Panc1 (cell line): ENCODE results near the gene TMEM179B. TPM values are rescaled to one million over a fixed set of nuclear protein-coding genes. Genes with fewer than 3 reads are reported as not detected.

ENCODE experiments used
- ATAC-seq: fragments of 200-7000 bp; cut with Tn5 transposase; 2 replicates; pipeline ENCODE4 v1.9.1; 2020; ENCODE audit warnings: mild to moderate bottlenecking, moderate library complexity
- BruUV-seq: library from RNA; stranded (reverse); fragments of 400-500 nt; replicated peaks from 2 replicates; lab custom pipeline; 2021; lab: Mats Ljungman, UMichigan
- CTCF ChIA-PET: fragments of 300-600 bp; sonication (Branson Sonifier 250); formaldehyde crosslinking; loops from one replicate; lab custom pipeline; 2022; ENCODE audit warnings: antibody characterized with exemption; lab: Charles Lee
- POLR2A ChIA-PET: fragments of 300-600 bp; sonication (Branson Sonifier 250); formaldehyde crosslinking; loops from one replicate; lab custom pipeline; 2022; ENCODE audit warnings: antibody characterized with exemption; lab: Charles Lee
- DNase-seq: peaks from one replicate; pipeline ENCODE4 v3.0.0-alpha.2; 2010; ENCODE audit warnings: low read depth, low spot score
- H3K27ac ChIP-seq: 2 replicates; pipeline ENCODE4 v1.5.1; 2011; ENCODE audit warnings: mild to moderate bottlenecking, low read length, inconsistent platforms
- H3K27me3 ChIP-seq: fragments of 200-500 bp; sonication (Bioruptor generic); 2 replicates; pipeline ENCODE4 v1.6.0; 2014; ENCODE audit warnings: low read length, inconsistent platforms; ENCODE audit not compliant: control insufficient read depth, insufficient read depth
- H3K36me3 ChIP-seq: fragments of 200-500 bp; sonication (Bioruptor generic); 2 replicates; pipeline ENCODE4 v1.5.1; 2014; ENCODE audit warnings: inconsistent platforms, mild to moderate bottlenecking, low read length, moderate library complexity; ENCODE audit not compliant: control insufficient read depth, insufficient read depth
- H3K4me1 ChIP-seq: 2 replicates; pipeline ENCODE4 v1.5.1; 2011; ENCODE audit warnings: inconsistent platforms, mild to moderate bottlenecking, low read length, moderate library complexity; ENCODE audit not compliant: control insufficient read depth, insufficient read depth
- H3K4me3 ChIP-seq, 2 experiments: 2 replicates each; pipeline ENCODE4 v1.5.1; 2011 to 2012; ENCODE audit warnings: low read depth in 2 of 2, low read length in 2 of 2, mild to moderate bottlenecking in 2 of 2, inconsistent platforms in 1 of 2, moderate library complexity in 1 of 2
- H3K9me3 ChIP-seq: fragments of 200-500 bp; sonication (Bioruptor generic); 2 replicates; pipeline ENCODE4 v1.5.1; 2014; ENCODE audit warnings: low read depth, mild to moderate bottlenecking, inconsistent platforms, low read length, moderate library complexity; ENCODE audit not compliant: control insufficient read depth, insufficient read depth
- POLR2AphosphoS5 ChIP-seq: IDR thresholded peaks from 2 replicates; pipeline ENCODE4 v1.6.1; 2012; ENCODE audit warnings: mild to moderate bottlenecking, low read depth, low read length, moderate library complexity
- REST ChIP-seq, 2 experiments: IDR thresholded peaks; 2 replicates each; pipeline ENCODE4 v1.6.1; 2011 to 2012; ENCODE audit warnings: low read depth in 2 of 2, control low read depth in 1 of 2, low read length in 1 of 2, mild to moderate bottlenecking in 1 of 2, moderate library complexity in 1 of 2; ENCODE audit not compliant: insufficient read depth in 1 of 2
- SIN3A ChIP-seq: IDR thresholded peaks from 2 replicates; pipeline ENCODE4 v1.6.1; 2012; ENCODE audit warnings: low read depth, mild to moderate bottlenecking, low read length, moderate library complexity, borderline replicate concordance; ENCODE audit not compliant: insufficient read depth
- TCF7L2 ChIP-seq: IDR thresholded peaks from 2 replicates; pipeline ENCODE4 v1.6.1; 2011; ENCODE audit warnings: mild to moderate bottlenecking, low read depth, low read length, inconsistent platforms
- in situ Hi-C: cut with HindIII; loops from 2 replicates; pipeline ENCODE4 v1.10.0; 2016; ENCODE audit warnings: low sequenced_read_pairs, low pct_unique_long_range_greater_than_20kb
- intact Hi-C: fragments of 100-400 bp; cut with micrococcal nuclease; formaldehyde crosslinking; loops from one replicate; pipeline ENCODE4 v1.10.0; 2022; ENCODE audit not compliant: unreplicated experiment
- total RNA-seq: library from RNA; stranded (reverse); gene quantifications from one replicate; pipeline ENCODE4 v1.2.1, GENCODE V29; 2021; ENCODE audit not compliant: unreplicated experiment
- TF ChIP-seq, protein P1 (sequence below): fragments of 450-650 bp; IDR thresholded peaks from 2 replicates; pipeline ENCODE4 v1.5.1; 2017; ENCODE audit warnings: mild to moderate bottlenecking

Gene TMEM179B
- total RNA-seq, 1 experiment from 2014 or later: 50.9 TPM

- DNase-seq (no peak), ATAC-seq (no peak)
- ChIA-PET CTCF (interaction anchor here (0.5 to 0.7 kb wide), 4 partner anchors 59 to 605 kb away, joined by 3 to 11 read pairs (median 8); no protein-coding TSS in a partner anchor), POLR2A (interaction anchor here (0.6 to 1.6 kb wide), 3 partner anchors 52 to 189 kb away, joined by 3 to 4 read pairs (median 4); no protein-coding TSS in a partner anchor)
- no TSS peak for BruUV-seq
- peaks cover 36% of the 10 kb centered on the region for H3K4me1 ChIP-seq
- no peak for TF ChIP-seq REST (IDR thresholded peaks at IDR 0.05; ENCODE audit: insufficient read depth in 1 of 2, low read depth in 2 of 2, low read length in 1 of 2)
- TF ChIP-seq POLR2AphosphoS5: no peak
- no peak for TF ChIP-seq TCF7L2
- TF ChIP-seq SIN3A: no peak
- TF ChIP-seq, protein P1, sequence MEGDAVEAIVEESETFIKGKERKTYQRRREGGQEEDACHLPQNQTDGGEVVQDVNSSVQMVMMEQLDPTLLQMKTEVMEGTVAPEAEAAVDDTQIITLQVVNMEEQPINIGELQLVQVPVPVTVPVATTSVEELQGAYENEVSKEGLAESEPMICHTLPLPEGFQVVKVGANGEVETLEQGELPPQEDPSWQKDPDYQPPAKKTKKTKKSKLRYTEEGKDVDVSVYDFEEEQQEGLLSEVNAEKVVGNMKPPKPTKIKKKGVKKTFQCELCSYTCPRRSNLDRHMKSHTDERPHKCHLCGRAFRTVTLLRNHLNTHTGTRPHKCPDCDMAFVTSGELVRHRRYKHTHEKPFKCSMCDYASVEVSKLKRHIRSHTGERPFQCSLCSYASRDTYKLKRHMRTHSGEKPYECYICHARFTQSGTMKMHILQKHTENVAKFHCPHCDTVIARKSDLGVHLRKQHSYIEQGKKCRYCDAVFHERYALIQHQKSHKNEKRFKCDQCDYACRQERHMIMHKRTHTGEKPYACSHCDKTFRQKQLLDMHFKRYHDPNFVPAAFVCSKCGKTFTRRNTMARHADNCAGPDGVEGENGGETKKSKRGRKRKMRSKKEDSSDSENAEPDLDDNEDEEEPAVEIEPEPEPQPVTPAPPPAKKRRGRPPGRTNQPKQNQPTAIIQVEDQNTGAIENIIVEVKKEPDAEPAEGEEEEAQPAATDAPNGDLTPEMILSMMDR: no peak
- peaks cover 7% of the 10 kb centered on the region for H3K36me3 ChIP-seq
- no peaks in the 10 kb centered on the region for H3K9me3 ChIP-seq
- peak overlapping the region; percentile 87 for H3K27ac ChIP-seq
- in situ Hi-C loops: no loop called here
- no peaks in the 10 kb centered on the region for H3K27me3 ChIP-seq
- H3K4me3 ChIP-seq: peak overlapping the region; percentile 86 to 98; a peak in 3 of 4 replicates
- intact Hi-C loops: no loop called here
Observed at GRCh38 chr11:62788991-62789390, 1.8 kb downstream of the TMEM179B start.

DNA sequence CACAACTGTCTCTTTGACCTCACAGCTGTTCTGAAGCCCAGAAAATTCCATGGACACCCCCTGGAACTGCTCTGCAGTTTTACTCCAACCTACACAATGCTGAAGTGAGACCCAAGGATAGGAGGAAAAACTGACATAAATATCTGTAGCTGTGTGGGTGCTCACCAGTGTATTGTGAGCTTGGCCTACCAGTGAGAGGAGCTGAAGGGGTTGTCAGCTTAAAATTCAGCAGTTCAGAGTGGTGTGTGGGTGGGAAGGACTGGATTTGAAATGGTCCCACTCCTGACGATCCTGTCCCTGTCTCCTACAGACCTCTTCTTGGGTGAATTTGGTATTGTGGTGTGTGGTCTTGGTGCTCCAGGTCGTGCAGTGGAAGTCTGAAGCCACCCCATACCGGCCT lies 2.4 kb downstream of the TMEM179B start:
- DNase-seq (no peak), ATAC-seq (no peak)
- TF ChIP-seq TCF7L2 (no peak), POLR2AphosphoS5 (no peak), SIN3A (no peak), REST (IDR thresholded peaks at IDR 0.05; ENCODE audit: insufficient read depth in 1 of 2, low read depth in 2 of 2, low read length in 1 of 2) (no peak)
- TF ChIP-seq, protein P1: no peak
- Histone ChIP-seq H3K4me1 (peaks cover 36% of the 10 kb centered on the region), H3K27ac (peak overlapping the region; percentile 87), H3K27me3 (no peaks in the 10 kb centered on the region), H3K4me3 (peak overlapping the region in 1 of 2 experiments; percentile 87; a peak in 1 of 4 replicates), H3K36me3 (peaks cover 7% of the 10 kb centered on the region), H3K9me3 (no peaks in the 10 kb centered on the region)
- in situ Hi-C loops (no loop called here), intact Hi-C loops (no loop called here)
- BruUV-seq: TSS peak; percentile 61
- ChIA-PET POLR2A (interaction anchor here (1.6 kb wide), 1 partner anchor 52 kb away, joined by 4 read pairs; no protein-coding TSS in a partner anchor), CTCF (interaction anchor here (0.5 to 0.6 kb wide), 2 partner anchors 60 to 67 kb away, joined by 4 to 11 read pairs; no protein-coding TSS in a partner anchor)
